Loucy (cell line): ENCODE results near the gene CPT1B.

Experiments
- H2AFZ ChIP-seq: fragments of 200-600 bp; sonication (generic); 2 replicates; pipeline ENCODE4 v1.6.0; 2016; ENCODE audit warnings: antibody characterized with exemption, mild to moderate bottlenecking, low read length, moderate library complexity
- H3F3A ChIP-seq: fragments of 200-600 bp; 2 replicates; pipeline ENCODE4 v1.6.0; 2016; ENCODE audit warnings: antibody characterized with exemption, low read depth, mild to moderate bottlenecking
- H3K27me3 ChIP-seq: fragments of 200-600 bp; sonication (generic); 2 replicates; pipeline ENCODE4 v1.6.1; 2014; ENCODE audit warnings: low read length, mild to moderate bottlenecking; ENCODE audit not compliant: insufficient read depth, poor library complexity, severe bottlenecking
- H3K36me3 ChIP-seq: fragments of 200-600 bp; sonication (generic); 2 replicates; pipeline ENCODE4 v1.6.1; 2016; ENCODE audit warnings: low read length; ENCODE audit not compliant: insufficient read depth
- H3K4me1 ChIP-seq: fragments of 200-600 bp; sonication (generic); 2 replicates; pipeline ENCODE4 v1.5.1; 2014; ENCODE audit warnings: low read length, mild to moderate bottlenecking; ENCODE audit not compliant: insufficient read depth, poor library complexity, severe bottlenecking
- H3K4me2 ChIP-seq: fragments of 200-600 bp; sonication (generic); 2 replicates; pipeline ENCODE4 v1.6.0; 2014; ENCODE audit warnings: antibody characterized with exemption, low read length, low read depth, mild to moderate bottlenecking; ENCODE audit not compliant: poor library complexity, severe bottlenecking
- H3K4me3 ChIP-seq: fragments of 200-600 bp; sonication (generic); 2 replicates; pipeline ENCODE4 v1.5.1; 2014; ENCODE audit warnings: low read length, mild to moderate bottlenecking, mixed read lengths; ENCODE audit not compliant: poor library complexity, severe bottlenecking
- H3K79me2 ChIP-seq: fragments of 200-600 bp; sonication (generic); 2 replicates; pipeline ENCODE4 v1.6.1; 2014; ENCODE audit warnings: low read length; ENCODE audit not compliant: insufficient read depth
- H3K9ac ChIP-seq: fragments of 200-600 bp; sonication (generic); 2 replicates; pipeline ENCODE4 v1.6.0; 2014; ENCODE audit warnings: mild to moderate bottlenecking, low read depth, low read length, moderate library complexity; ENCODE audit not compliant: poor library complexity, severe bottlenecking
- H3K9me2 ChIP-seq: fragments of 200-600 bp; sonication (generic); replicated peaks from 2 replicates; pipeline ENCODE4 v1.6.1; 2016; ENCODE audit warnings: low read depth, low read length, mixed read lengths
- H3K9me3 ChIP-seq: fragments of 200-600 bp; sonication (generic); 2 replicates; pipeline ENCODE4 v1.6.1; 2014; ENCODE audit warnings: mild to moderate bottlenecking, antibody characterized with exemption, low read length, low read depth; ENCODE audit not compliant: insufficient read depth
- H4K20me1 ChIP-seq: fragments of 200-600 bp; sonication (generic); 2 replicates; pipeline ENCODE4 v1.6.0; 2014; ENCODE audit warnings: antibody characterized with exemption, low read length, mild to moderate bottlenecking; ENCODE audit not compliant: insufficient read depth, poor library complexity, severe bottlenecking
- EZH2phosphoT487 ChIP-seq: fragments of 200-600 bp; IDR thresholded peaks from 2 replicates; pipeline ENCODE4 v1.6.1; 2018; ENCODE audit warnings: antibody characterized with exemption, mild to moderate bottlenecking, moderate library complexity, borderline replicate concordance
- TF ChIP-seq, protein P1 (sequence below): fragments of 200-600 bp; sonication (generic); conservative IDR thresholded peaks from 2 replicates; pipeline ENCODE4 v1.5.1; 2014; ENCODE audit warnings: mild to moderate bottlenecking, antibody characterized with exemption, low read length

Gene CPT1B

DNA sequence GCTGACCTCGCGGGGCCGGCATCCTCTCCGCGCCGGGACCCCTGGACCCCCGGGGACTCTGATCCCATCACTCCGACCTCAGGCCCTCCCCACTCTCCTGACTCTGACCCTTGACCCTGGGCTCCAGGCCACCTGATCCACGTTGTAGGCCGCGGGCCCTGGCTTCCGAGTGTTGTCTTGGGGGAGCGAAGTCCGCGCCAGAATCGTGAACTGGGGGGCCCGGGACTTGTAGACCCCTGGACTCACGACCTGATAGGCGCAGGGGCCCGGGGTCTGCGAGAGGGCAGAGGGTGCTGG is 47.7 kb downstream of the CPT1B start:
- Histone ChIP-seq H3K4me3 (no peak overlapping the region), H3K4me2 (no peak overlapping the region), H3K9me2 (no peaks in the 10 kb centered on the region), H4K20me1 (peaks cover 6% of the 10 kb centered on the region), H3F3A (peaks cover 4% of the 10 kb centered on the region; the same call in 1 of the 2 replicates), H3K9ac (no peak overlapping the region), H2AFZ (no peak overlapping the region), H3K27me3 (no peaks in the 10 kb centered on the region), H3K36me3 (no peaks in the 10 kb centered on the region), H3K79me2 (no peaks in the 10 kb centered on the region), H3K9me3 (no peaks in the 10 kb centered on the region), H3K4me1 (peaks cover 18% of the 10 kb centered on the region)
- TF ChIP-seq, protein P1, sequence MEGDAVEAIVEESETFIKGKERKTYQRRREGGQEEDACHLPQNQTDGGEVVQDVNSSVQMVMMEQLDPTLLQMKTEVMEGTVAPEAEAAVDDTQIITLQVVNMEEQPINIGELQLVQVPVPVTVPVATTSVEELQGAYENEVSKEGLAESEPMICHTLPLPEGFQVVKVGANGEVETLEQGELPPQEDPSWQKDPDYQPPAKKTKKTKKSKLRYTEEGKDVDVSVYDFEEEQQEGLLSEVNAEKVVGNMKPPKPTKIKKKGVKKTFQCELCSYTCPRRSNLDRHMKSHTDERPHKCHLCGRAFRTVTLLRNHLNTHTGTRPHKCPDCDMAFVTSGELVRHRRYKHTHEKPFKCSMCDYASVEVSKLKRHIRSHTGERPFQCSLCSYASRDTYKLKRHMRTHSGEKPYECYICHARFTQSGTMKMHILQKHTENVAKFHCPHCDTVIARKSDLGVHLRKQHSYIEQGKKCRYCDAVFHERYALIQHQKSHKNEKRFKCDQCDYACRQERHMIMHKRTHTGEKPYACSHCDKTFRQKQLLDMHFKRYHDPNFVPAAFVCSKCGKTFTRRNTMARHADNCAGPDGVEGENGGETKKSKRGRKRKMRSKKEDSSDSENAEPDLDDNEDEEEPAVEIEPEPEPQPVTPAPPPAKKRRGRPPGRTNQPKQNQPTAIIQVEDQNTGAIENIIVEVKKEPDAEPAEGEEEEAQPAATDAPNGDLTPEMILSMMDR: no peak
- no peak for TF ChIP-seq EZH2phosphoT487

DNA sequence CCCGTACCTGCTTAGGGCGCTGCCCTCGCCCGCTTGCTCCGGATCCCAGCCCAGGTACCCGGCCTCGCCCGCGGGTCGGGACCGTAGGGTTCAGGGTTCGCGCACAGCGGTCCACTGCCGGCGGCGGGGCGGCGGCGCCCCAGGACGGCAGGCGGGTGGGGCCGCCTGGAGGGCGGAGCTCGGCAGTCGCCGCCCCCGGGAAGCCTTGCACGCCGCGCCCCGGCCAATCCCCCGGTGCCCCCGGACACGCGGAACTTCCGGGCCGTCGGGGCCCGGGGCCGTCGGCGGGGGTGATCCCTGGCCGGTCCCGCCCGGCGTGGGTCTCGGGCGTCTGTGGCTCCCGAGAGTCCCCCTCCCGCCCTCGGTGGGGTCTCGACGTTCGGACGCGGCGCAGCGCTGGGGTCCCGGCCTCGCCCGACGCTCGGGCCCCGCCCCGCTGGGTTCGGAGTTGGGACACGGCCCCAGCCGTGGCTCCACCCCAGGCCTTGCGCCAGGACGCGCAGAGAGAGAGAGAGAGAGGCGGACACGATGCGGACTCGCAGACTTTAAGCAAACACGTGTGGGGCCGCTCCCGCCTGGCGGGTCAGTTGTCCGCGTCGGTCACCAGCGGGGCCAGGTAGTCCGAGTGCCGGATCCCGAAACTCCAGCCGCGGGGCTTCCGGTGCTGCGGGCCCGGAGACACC is 48.2 kb downstream of the CPT1B start, which contains the start of gene TYMP:
Gene TYMP, minus strand, starts transcription at position 116 of the 683 bp plus-strand sequence. CDS start 303 bp downstream, outside the sequence.
- H2AFZ ChIP-seq: no peak within 1 kb of the TSS
- H3K4me2 ChIP-seq: no peak within 1 kb of the TSS
- H3K27me3 ChIP-seq: no peaks in the 10 kb centered on the region
- TF ChIP-seq, protein P1: no peak
- TF ChIP-seq EZH2phosphoT487: no peak
- H3K4me3 ChIP-seq: no peak within 1 kb of the TSS
- no peaks in the 10 kb centered on the region for H3K36me3 ChIP-seq
- H3F3A ChIP-seq: peaks cover 4% of the 10 kb centered on the region; the same call in 1 of the 2 replicates
- no peaks in the 10 kb centered on the region for H3K9me2 ChIP-seq
- H4K20me1 ChIP-seq: peaks cover 6% of the 10 kb centered on the region
- H3K79me2 ChIP-seq: peaks cover 2% of the 10 kb centered on the region; the same call in 1 of the 2 replicates
- H3K4me1 ChIP-seq: peaks cover 18% of the 10 kb centered on the region
- no peak within 1 kb of the TSS for H3K9ac ChIP-seq
- H3K9me3 ChIP-seq: no peaks in the 10 kb centered on the region

DNA sequence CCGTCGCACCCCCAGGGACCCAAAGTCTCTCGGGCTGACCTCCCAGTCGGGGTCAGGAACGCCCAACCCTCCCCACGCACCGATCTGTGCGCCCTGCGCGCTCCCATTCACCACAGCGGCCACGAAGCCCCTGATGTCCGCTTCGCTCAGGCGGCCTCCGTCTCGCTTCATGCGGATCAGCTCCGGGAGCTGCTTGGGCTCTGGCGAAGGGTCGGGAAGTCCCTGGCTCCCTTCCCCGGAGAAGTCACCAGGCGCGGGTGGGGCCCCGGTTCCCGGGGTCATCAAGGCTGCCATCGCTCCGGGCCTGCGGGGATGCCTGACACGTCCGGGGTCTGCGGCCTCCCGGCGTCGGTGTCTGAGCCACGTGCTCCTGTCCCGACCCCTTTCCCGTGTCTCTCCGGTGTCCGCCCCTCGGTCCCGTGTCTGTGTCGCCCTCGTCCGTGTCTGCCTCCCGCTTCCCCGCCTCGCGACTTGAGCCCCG is 48.8 kb downstream of the CPT1B start:
- peaks cover 7% of the 10 kb centered on the region; the same call in 1 of the 2 replicates for H3K79me2 ChIP-seq
- H3K9ac ChIP-seq: no peak overlapping the region
- no peaks in the 10 kb centered on the region for H3K9me3 ChIP-seq
- no peak overlapping the region for H3K4me2 ChIP-seq
- no peaks in the 10 kb centered on the region for H3K27me3 ChIP-seq
- H2AFZ ChIP-seq: no peak overlapping the region
- H3K4me3 ChIP-seq: no peak overlapping the region
- H3K9me2 ChIP-seq: no peaks in the 10 kb centered on the region
- no peak for TF ChIP-seq EZH2phosphoT487
- TF ChIP-seq, protein P1: no peak
- H3K36me3 ChIP-seq: no peaks in the 10 kb centered on the region
- peaks cover 4% of the 10 kb centered on the region; the same call in 1 of the 2 replicates for H3F3A ChIP-seq
- peaks cover 17% of the 10 kb centered on the region for H3K4me1 ChIP-seq
- peaks cover 6% of the 10 kb centered on the region for H4K20me1 ChIP-seq
